Panc1 (cell line): ENCODE data around the gene METRN.

ENCODE experiments used
- POLR2AphosphoS5 ChIP-seq: IDR thresholded peaks from 2 replicates; pipeline ENCODE4 v1.6.1; 2012; ENCODE audit warnings: mild to moderate bottlenecking, low read depth, low read length, moderate library complexity
- TCF7L2 ChIP-seq: IDR thresholded peaks from 2 replicates; pipeline ENCODE4 v1.6.1; 2011; ENCODE audit warnings: mild to moderate bottlenecking, low read depth, low read length, inconsistent platforms
- TF ChIP-seq, protein P1 (sequence below): fragments of 450-650 bp; IDR thresholded peaks from 2 replicates; pipeline ENCODE4 v1.5.1; 2017; ENCODE audit warnings: mild to moderate bottlenecking
- TF ChIP-seq, protein P2 (sequence below), 2 experiments: IDR thresholded peaks; 2 replicates each; pipeline ENCODE4 v1.6.1; 2011 to 2012; ENCODE audit warnings: low read depth in 2 of 2, control low read depth in 1 of 2, low read length in 1 of 2, mild to moderate bottlenecking in 1 of 2, moderate library complexity in 1 of 2; ENCODE audit not compliant: insufficient read depth in 1 of 2

DNA sequence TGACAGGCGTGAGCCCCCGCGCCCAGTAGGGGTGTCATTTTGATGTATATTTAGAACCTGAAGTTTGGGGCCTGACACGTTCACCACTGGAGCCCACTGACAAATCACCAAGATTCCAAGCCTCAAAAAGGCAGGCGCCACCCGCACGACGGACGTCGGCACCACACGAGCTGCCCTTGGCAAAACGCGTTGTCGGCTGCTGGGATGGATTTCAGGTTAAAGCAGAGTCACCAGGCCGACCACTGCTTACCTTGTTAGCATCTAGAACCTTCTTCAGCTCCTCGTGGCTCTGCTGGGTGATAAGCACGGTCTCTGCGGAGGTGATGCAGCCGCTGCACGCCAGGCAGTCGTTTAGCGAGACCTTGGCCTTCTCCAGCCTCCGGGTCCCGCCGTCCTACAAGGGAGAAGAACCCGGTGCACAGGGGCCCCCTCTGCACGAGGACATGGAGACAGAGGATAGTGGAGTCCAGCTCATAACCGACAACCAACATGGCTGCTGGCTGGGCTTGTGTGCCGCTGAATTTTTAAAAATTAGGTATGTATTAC, 22.1 kb downstream of the METRN start:
- TF ChIP-seq, protein P1, sequence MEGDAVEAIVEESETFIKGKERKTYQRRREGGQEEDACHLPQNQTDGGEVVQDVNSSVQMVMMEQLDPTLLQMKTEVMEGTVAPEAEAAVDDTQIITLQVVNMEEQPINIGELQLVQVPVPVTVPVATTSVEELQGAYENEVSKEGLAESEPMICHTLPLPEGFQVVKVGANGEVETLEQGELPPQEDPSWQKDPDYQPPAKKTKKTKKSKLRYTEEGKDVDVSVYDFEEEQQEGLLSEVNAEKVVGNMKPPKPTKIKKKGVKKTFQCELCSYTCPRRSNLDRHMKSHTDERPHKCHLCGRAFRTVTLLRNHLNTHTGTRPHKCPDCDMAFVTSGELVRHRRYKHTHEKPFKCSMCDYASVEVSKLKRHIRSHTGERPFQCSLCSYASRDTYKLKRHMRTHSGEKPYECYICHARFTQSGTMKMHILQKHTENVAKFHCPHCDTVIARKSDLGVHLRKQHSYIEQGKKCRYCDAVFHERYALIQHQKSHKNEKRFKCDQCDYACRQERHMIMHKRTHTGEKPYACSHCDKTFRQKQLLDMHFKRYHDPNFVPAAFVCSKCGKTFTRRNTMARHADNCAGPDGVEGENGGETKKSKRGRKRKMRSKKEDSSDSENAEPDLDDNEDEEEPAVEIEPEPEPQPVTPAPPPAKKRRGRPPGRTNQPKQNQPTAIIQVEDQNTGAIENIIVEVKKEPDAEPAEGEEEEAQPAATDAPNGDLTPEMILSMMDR: no peak
- TF ChIP-seq POLR2AphosphoS5 (no peak), TCF7L2 (no peak)
- TF ChIP-seq, protein P2, sequence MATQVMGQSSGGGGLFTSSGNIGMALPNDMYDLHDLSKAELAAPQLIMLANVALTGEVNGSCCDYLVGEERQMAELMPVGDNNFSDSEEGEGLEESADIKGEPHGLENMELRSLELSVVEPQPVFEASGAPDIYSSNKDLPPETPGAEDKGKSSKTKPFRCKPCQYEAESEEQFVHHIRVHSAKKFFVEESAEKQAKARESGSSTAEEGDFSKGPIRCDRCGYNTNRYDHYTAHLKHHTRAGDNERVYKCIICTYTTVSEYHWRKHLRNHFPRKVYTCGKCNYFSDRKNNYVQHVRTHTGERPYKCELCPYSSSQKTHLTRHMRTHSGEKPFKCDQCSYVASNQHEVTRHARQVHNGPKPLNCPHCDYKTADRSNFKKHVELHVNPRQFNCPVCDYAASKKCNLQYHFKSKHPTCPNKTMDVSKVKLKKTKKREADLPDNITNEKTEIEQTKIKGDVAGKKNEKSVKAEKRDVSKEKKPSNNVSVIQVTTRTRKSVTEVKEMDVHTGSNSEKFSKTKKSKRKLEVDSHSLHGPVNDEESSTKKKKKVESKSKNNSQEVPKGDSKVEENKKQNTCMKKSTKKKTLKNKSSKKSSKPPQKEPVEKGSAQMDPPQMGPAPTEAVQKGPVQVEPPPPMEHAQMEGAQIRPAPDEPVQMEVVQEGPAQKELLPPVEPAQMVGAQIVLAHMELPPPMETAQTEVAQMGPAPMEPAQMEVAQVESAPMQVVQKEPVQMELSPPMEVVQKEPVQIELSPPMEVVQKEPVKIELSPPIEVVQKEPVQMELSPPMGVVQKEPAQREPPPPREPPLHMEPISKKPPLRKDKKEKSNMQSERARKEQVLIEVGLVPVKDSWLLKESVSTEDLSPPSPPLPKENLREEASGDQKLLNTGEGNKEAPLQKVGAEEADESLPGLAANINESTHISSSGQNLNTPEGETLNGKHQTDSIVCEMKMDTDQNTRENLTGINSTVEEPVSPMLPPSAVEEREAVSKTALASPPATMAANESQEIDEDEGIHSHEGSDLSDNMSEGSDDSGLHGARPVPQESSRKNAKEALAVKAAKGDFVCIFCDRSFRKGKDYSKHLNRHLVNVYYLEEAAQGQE (IDR thresholded peaks at IDR 0.05; ENCODE audit: insufficient read depth in 1 of 2, low read depth in 2 of 2, low read length in 1 of 2): no peak
